ENCODE measurements around the gene DUSP28.

- TF ChIP-seq CTCF (IDR thresholded peaks at IDR 0.05; ENCODE audit: low read depth, low read length) (peak; percentile 54), EZH2phosphoT487 (IDR thresholded peaks at IDR 0.05; ENCODE audit: low read depth) (no peak)
Observed at GRCh38 chr2:240579771-240580614, 19.8 kb downstream of the DUSP28 start.

Measured in OCI-LY3 (cell line).